Activated B cell treated with CpG ODN at 0.5 μM for 24 hours (primary cell): ENCODE data around the gene PRLR. TPM values are rescaled to one million over a fixed set of nuclear protein-coding genes. Genes with fewer than 3 reads are reported as not detected.

Experiments used
- ATAC-seq: fragments of 200-7000 bp; cut with Tn5 transposase; one replicate; pipeline ENCODE4 v1.10.0; 2021; ENCODE audit warnings: low read depth, mild to moderate bottlenecking, moderate library complexity
- CTCF ChIA-PET: fragments of 350-600 bp; sonication (Branson Sonifier 250); formaldehyde crosslinking; loops from one replicate; lab custom pipeline; 2021; ENCODE audit warnings: antibody characterized with exemption; lab: Charles Lee
- POLR2A ChIA-PET: fragments of 350-600 bp; sonication (Branson Sonifier 250); formaldehyde crosslinking; loops from one replicate; lab custom pipeline; 2021; ENCODE audit warnings: antibody characterized with exemption; lab: Charles Lee
- DNase-seq: peaks from one replicate; pipeline ENCODE4 v3.0.0; 2022
- H3K27ac Mint-ChIP-seq: one replicate; pipeline ENCODE4 v1.8.0; 2020; ENCODE audit warnings: mixed read lengths
- H3K27me3 Mint-ChIP-seq: one replicate; pipeline ENCODE4 v1.8.0; 2021; ENCODE audit warnings: mixed read lengths
- H3K36me3 Mint-ChIP-seq: one replicate; pipeline ENCODE4 v1.8.0; 2021; ENCODE audit warnings: low read depth, mixed read lengths
- H3K4me1 Mint-ChIP-seq: one replicate; pipeline ENCODE4 v1.8.0; 2021; ENCODE audit warnings: mixed read lengths
- H3K4me3 Mint-ChIP-seq: one replicate; pipeline ENCODE4 v1.8.0; 2020; ENCODE audit warnings: mild to moderate bottlenecking, mixed read lengths
- H3K9me3 Mint-ChIP-seq: one replicate; pipeline ENCODE4 v1.8.0; 2020; ENCODE audit warnings: mixed read lengths
- intact Hi-C: fragments of 100-400 bp; cut with micrococcal nuclease; formaldehyde crosslinking; loops from one replicate; pipeline ENCODE4 v1.15.1; 2024
- total RNA-seq: library from RNA; stranded (reverse); gene quantifications from 2 replicates; pipeline ENCODE4 v1.2.3, GENCODE V29; 2022
- TF ChIP-seq, protein P1 (sequence below): fragments of 200-600 bp; IDR thresholded peaks from one replicate; pipeline ENCODE4 v1.8.0; 2022; ENCODE audit warnings: antibody characterized with exemption, mild to moderate bottlenecking

The PRLR gene
- total RNA-seq, 1 donor from 2014 or later = 3.7 TPM

DNA sequence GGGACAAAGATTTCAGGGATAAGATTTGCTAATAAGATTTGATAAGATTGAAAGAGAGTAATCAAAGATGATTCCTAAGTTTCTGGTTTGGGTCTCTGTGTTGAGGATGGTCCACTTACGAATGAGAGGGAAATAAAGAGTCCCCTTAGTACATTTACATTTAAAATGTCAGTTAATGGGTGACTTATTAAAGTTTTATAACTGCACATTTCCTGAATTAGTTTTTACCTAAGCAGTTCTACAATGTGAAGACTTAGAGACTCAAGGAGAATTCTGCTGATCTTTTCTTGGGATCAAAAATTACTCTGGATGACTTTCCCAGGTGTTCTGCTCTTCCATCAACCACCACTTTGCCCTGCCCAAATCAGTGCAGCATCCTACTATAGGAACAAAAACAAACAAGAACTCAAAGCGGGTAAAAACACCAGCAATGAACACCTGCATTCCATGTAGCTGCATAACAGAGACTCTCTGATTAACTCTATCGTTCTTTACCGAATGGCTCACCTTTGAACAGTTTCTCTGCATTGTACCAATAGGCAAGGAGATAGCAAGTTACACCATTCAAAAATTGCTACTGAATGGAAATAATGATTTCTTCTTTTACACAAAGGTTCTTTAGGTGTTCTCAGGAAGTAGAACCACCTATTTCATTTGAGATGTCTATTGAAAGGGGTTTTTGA is 65.3 kb downstream of the PRLR start:
- TF ChIP-seq, protein P1, sequence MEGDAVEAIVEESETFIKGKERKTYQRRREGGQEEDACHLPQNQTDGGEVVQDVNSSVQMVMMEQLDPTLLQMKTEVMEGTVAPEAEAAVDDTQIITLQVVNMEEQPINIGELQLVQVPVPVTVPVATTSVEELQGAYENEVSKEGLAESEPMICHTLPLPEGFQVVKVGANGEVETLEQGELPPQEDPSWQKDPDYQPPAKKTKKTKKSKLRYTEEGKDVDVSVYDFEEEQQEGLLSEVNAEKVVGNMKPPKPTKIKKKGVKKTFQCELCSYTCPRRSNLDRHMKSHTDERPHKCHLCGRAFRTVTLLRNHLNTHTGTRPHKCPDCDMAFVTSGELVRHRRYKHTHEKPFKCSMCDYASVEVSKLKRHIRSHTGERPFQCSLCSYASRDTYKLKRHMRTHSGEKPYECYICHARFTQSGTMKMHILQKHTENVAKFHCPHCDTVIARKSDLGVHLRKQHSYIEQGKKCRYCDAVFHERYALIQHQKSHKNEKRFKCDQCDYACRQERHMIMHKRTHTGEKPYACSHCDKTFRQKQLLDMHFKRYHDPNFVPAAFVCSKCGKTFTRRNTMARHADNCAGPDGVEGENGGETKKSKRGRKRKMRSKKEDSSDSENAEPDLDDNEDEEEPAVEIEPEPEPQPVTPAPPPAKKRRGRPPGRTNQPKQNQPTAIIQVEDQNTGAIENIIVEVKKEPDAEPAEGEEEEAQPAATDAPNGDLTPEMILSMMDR = no peak
- DNase-seq (no peak), ATAC-seq (no peak)
- ChIA-PET CTCF (no interaction called here), POLR2A (no interaction called here)
- Mint-ChIP-seq H3K4me1 (peaks cover 2% of the 10 kb centered on the region), H3K27ac (no peak overlapping the region), H3K27me3 (peaks cover 3% of the 10 kb centered on the region), H3K9me3 (peaks cover 3% of the 10 kb centered on the region), H3K4me3 (no peak overlapping the region), H3K36me3 (no peaks in the 10 kb centered on the region)
- intact Hi-C loops = no loop called here

DNA sequence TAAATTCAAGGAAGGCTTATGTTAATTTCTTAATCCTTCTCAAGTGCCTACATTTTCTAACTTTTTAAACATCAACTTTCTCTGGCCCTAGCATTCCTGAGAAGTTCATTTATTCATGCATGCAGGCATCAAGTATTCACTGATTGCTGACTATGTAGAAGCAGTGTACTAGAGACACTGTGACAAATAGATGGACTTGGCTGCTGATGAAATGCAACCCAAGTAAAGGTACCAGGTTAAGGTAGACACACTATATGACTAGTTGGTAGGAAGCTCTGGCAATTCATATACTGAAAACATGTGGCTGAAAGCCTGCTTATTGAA is 66.6 kb downstream of the PRLR start:
- intact Hi-C loops = no loop called here
- TF ChIP-seq, protein P1 = no peak
- DNase-seq (no peak), ATAC-seq (no peak)
- Mint-ChIP-seq H3K4me1 (peaks cover 2% of the 10 kb centered on the region), H3K9me3 (peaks cover 3% of the 10 kb centered on the region), H3K4me3 (no peak overlapping the region), H3K36me3 (no peaks in the 10 kb centered on the region), H3K27ac (no peak overlapping the region), H3K27me3 (peaks cover 3% of the 10 kb centered on the region)
- CTCF ChIA-PET = interaction anchor here (1.1 kb wide), 1 partner anchor 40 kb away, joined by 3 read pairs; no protein-coding TSS in a partner anchor
- POLR2A ChIA-PET = no interaction called here

DNA sequence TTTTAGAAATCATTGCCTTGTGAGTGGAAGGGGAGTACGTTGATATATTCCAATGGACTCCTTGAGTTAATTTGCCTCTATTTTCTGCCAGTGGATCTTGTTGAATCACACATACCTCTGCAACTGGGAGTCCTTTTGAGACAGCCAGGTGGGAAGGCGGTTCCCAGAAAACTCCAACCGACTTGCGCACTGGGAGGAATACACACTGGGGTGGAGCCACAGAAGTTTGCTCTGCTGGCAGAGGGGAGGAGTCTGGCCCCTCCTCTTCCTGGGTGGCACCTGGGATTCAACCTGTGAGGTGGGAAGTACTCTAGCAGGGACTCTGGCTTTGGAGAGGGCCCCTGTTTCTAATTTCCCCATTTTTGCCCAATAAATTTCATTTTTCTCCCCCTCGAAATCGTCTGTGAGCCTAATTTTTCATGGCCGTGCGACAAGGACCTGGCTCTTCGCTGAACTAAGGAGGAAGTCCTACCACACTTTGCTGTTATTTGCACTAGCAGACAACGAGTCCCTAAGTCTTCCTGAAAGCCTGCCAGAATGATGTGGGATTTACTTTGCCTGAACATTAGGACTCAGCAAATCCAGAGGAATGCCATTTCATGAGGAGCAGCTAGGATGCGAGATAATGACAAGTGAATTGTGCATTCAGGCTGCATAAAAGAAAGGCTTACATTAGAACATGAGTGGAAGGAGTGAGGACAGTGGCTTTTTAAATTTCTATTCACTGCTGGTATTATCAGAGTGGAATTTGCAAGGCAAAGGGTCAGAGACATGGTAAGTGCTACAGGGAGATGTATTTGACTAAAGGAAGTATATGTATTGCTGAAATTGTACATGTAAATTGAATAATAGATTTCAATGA is 67.2 kb downstream of the PRLR start:
- ChIA-PET CTCF (interaction anchor here (1.1 kb wide), 1 partner anchor 40 kb away, joined by 3 read pairs; no protein-coding TSS in a partner anchor), POLR2A (no interaction called here)
- Mint-ChIP-seq H3K4me3 (no peak overlapping the region), H3K9me3 (peaks cover 3% of the 10 kb centered on the region), H3K36me3 (no peaks in the 10 kb centered on the region), H3K27ac (no peak overlapping the region), H3K27me3 (peaks cover 3% of the 10 kb centered on the region), H3K4me1 (peaks cover 2% of the 10 kb centered on the region)
- DNase-seq = no peak
- intact Hi-C loops = no loop called here
- TF ChIP-seq, protein P1 = no peak
- ATAC-seq = no peak

DNA sequence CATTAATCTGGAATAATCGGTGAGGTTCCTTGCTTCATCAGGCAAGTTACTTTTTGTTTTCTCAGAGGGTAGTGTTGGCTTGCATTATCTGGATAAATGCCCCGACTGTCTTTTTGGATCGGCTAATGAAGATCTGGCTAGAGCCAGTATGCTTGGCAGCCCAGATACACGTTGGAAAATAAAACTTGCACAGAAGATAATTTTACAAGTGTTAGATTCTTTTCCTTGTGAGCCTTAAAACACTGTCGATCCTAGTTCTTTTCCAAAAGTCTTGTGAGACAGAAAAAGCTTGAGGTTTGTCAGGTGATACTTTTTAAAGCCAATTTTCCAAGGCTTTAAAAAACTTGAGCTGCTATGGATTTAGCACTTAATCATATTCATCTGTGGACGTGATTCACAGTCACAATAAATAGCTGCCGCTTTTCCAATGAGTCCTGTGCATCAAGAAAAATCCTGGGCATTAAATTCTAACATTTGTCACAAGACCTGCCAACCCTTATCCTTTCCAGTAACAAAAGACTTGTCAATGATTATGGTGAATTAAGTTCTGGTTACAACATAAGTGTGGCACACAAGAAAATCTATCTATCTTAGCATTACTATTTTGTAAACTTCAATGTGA is 68.5 kb downstream of the PRLR start:
- no peak for ATAC-seq

More for the DNA sequence above, 68.5 kb downstream of the PRLR start:
- ChIA-PET CTCF (interaction anchor here (0.6 kb wide), 1 partner anchor 22 kb away, joined by 3 read pairs; no protein-coding TSS in a partner anchor), POLR2A (interaction anchor here (0.5 kb wide), 1 partner anchor 44 kb away, joined by 4 read pairs; no protein-coding TSS in a partner anchor)
- Mint-ChIP-seq H3K36me3 (no peaks in the 10 kb centered on the region), H3K9me3 (no peaks in the 10 kb centered on the region), H3K27me3 (peaks cover 3% of the 10 kb centered on the region), H3K27ac (no peak overlapping the region), H3K4me3 (no peak overlapping the region), H3K4me1 (peaks cover 2% of the 10 kb centered on the region)
- TF ChIP-seq, protein P1 = no peak
- no peak for DNase-seq
- intact Hi-C loops = no loop called here
